Transverse colon (tissue), 3 donors: ENCODE results near the gene CALHM3.

Experiments used
- CTCF ChIP-seq, 5 experiments: fragments of 200-600 bp in 3 of 5; fragments of 450-650 bp in 2 of 5; sonication (generic) in 3 of 5; IDR thresholded peaks; 1 replicate in 2 of 5; 2 replicates in 3 of 5; pipeline ENCODE4 v1.5.1; 2016 to 2017; ENCODE audit warnings: antibody characterized with exemption in 5 of 5, inconsistent platforms in 3 of 5, mild to moderate bottlenecking in 2 of 5, moderate library complexity in 1 of 5
- POLR2A ChIP-seq: fragments of 450-650 bp; IDR thresholded peaks from one replicate; pipeline ENCODE4 v1.6.1; 2016; ENCODE audit warnings: antibody characterized with exemption, mild to moderate bottlenecking, moderate library complexity

- TF ChIP-seq POLR2A (no peak), CTCF (IDR thresholded peaks at IDR 0.05) (no peak)
These were observed 21.4 kb upstream of the CALHM3 start for GRCh38 chr10:103500481-103500880.
